ENCODE results near the gene BCKDHB.
"Not testable (repeated sequence)": the region's sequence is repeated elsewhere in the genome, so short reads cannot be mapped to it uniquely, and the experiment has no call there.

Gene BCKDHB

GRCh38 chr6:80091506-80091905 lies 15.0 kb upstream of the BCKDHB start:
- no peaks in the 10 kb centered on the region for H3K27me3 ChIP-seq
- DNase-seq, result no peak
- no peaks in the 10 kb centered on the region for H3K4me1 ChIP-seq
- intact Hi-C loops (cut with DNase I; ENCODE audit: low total_unique reads), result no loop called here
- H3K36me3 ChIP-seq, result no peaks in the 10 kb centered on the region
- no peak overlapping the region for H3K4me3 ChIP-seq
- no peak overlapping the region for H3K27ac ChIP-seq
- no peak for TF ChIP-seq CTCF (IDR thresholded peaks at IDR 0.05)
- H3K9me3 ChIP-seq, result no peaks in the 10 kb centered on the region

GRCh38 chr6:80094017-80094416 lies 12.5 kb upstream of the BCKDHB start:
- no peak for DNase-seq
- Histone ChIP-seq H3K9me3 (no peaks in the 10 kb centered on the region), H3K36me3 (no peaks in the 10 kb centered on the region), H3K4me3 (no peak overlapping the region), H3K27me3 (no peaks in the 10 kb centered on the region), H3K27ac (no peak overlapping the region), H3K4me1 (no peaks in the 10 kb centered on the region)
- TF ChIP-seq CTCF (IDR thresholded peaks at IDR 0.05), result peak; percentile 43 to 47
- intact Hi-C loops (cut with DNase I; ENCODE audit: low total_unique reads), result no loop called here

- Histone ChIP-seq H3K9me3 (no peaks in the 10 kb centered on the region), H3K36me3 (no peaks in the 10 kb centered on the region), H3K4me3 (no peak overlapping the region), H3K27me3 (no peaks in the 10 kb centered on the region), H3K27ac (no peak overlapping the region), H3K4me1 (no peaks in the 10 kb centered on the region)
- TF ChIP-seq CTCF (IDR thresholded peaks at IDR 0.05), result no peak
- DNase-seq, result no peak
- intact Hi-C loops (cut with DNase I; ENCODE audit: low total_unique reads), result no loop called here
These were observed 10.9 kb upstream of the BCKDHB start for GRCh38 chr6:80095600-80095999.

GRCh38 chr6:80098392-80098791 lies 8.1 kb upstream of the BCKDHB start:
- Histone ChIP-seq H3K36me3 (no peaks in the 10 kb centered on the region), H3K4me1 (no peaks in the 10 kb centered on the region), H3K4me3 (no peak overlapping the region), H3K27me3 (no peaks in the 10 kb centered on the region), H3K27ac (no peak overlapping the region), H3K9me3 (no peaks in the 10 kb centered on the region)
- no peak for TF ChIP-seq CTCF (IDR thresholded peaks at IDR 0.05)
- no peak for DNase-seq
- intact Hi-C loops (cut with DNase I; ENCODE audit: low total_unique reads), result no loop called here

GRCh38 chr6:80104520-80104919 lies 2.0 kb upstream of the BCKDHB start:
- TF ChIP-seq CTCF (IDR thresholded peaks at IDR 0.05), result no peak
- Histone ChIP-seq H3K4me1 (peaks cover 0 to 14% (median 6%) of the 10 kb centered on the region in 4 donors), H3K36me3 (no peaks in the 10 kb centered on the region), H3K27ac (no peak overlapping the region), H3K9me3 (no peaks in the 10 kb centered on the region), H3K4me3 (no peak overlapping the region), H3K27me3 (no peaks in the 10 kb centered on the region)
- intact Hi-C loops (cut with DNase I; ENCODE audit: low total_unique reads), result loop anchor here (10.0 kb wide), 1 partner anchor 1650 kb away; the partner anchor contains the start of gene TENT5A
- no peak for DNase-seq

- H3K9me3 ChIP-seq, result no peaks in the 10 kb centered on the region
- H3K4me1 ChIP-seq, result peaks cover 0 to 14% (median 6%) of the 10 kb centered on the region in 4 donors
- no peaks in the 10 kb centered on the region for H3K27me3 ChIP-seq
- intact Hi-C loops (cut with DNase I; ENCODE audit: low total_unique reads), result loop anchor here (10.0 kb wide), 1 partner anchor 1649 kb away; the partner anchor contains the start of gene TENT5A
- H3K36me3 ChIP-seq, result no peaks in the 10 kb centered on the region
- no peak for TF ChIP-seq CTCF (IDR thresholded peaks at IDR 0.05)
- no peak for DNase-seq
- peak overlapping the region; percentile 73 to 94 for H3K4me3 ChIP-seq
- peak overlapping the region; percentile 88 to 98 for H3K27ac ChIP-seq
These were observed 476 bp upstream of the BCKDHB start for GRCh38 chr6:80105972-80106417.

GRCh38 chr6:80122576-80122975 lies 16.1 kb downstream of the BCKDHB start:
- H3K4me1 ChIP-seq; H3K9me3 ChIP-seq; DNase-seq; H3K36me3 ChIP-seq; H3K27me3 ChIP-seq; H3K27ac ChIP-seq; intact Hi-C loops (cut with DNase I; ENCODE audit: low total_unique reads); H3K4me3 ChIP-seq: not testable (repeated sequence)

All from tibial artery (tissue), 4 donors.